Neural crest cell (in vitro differentiated cells): Measurements from ENCODE around the gene NHERF2. TPM values are rescaled to one million over a fixed set of nuclear protein-coding genes. Genes with fewer than 3 reads are reported as not detected.

Source experiments
- DNase-seq: peaks from one replicate; pipeline ENCODE4 v3.0.0; 2021; ENCODE audit warnings: low read depth, mixed read lengths, low spot score
- H3K27ac Mint-ChIP-seq: one replicate; pipeline ENCODE4 v1.8.0; 2021; ENCODE audit warnings: mild to moderate bottlenecking, mixed read lengths; ENCODE audit not compliant: unreplicated experiment
- H3K27me3 Mint-ChIP-seq: 2 replicates; pipeline ENCODE4 v1.8.0; 2021; ENCODE audit warnings: low read depth, mild to moderate bottlenecking, mixed read lengths
- H3K36me3 Mint-ChIP-seq: 2 replicates; pipeline ENCODE4 v1.8.0; 2021; ENCODE audit warnings: low read depth, mild to moderate bottlenecking, mixed read lengths
- H3K4me1 Mint-ChIP-seq: 2 replicates; pipeline ENCODE4 v1.8.0; 2021; ENCODE audit warnings: mixed read lengths
- H3K4me3 Mint-ChIP-seq: one replicate; pipeline ENCODE4 v1.8.0; 2021; ENCODE audit warnings: mild to moderate bottlenecking, mixed read lengths
- H3K9me3 Mint-ChIP-seq: 2 replicates; pipeline ENCODE4 v1.8.0; 2021; ENCODE audit warnings: mixed read lengths
- total RNA-seq: library from RNA; stranded (reverse); gene quantifications from 2 replicates; pipeline ENCODE4 v1.2.1, GENCODE V29; 2021
- TF ChIP-seq, protein P1 (sequence below): fragments of 200-600 bp; sonication (generic); conservative IDR thresholded peaks from 2 replicates; pipeline ENCODE4 v1.5.0; 2021; ENCODE audit warnings: antibody characterized with exemption, mild to moderate bottlenecking

The NHERF2 gene
- total RNA-seq, 1 donor from 2014 or later = 8.1 TPM

DNA sequence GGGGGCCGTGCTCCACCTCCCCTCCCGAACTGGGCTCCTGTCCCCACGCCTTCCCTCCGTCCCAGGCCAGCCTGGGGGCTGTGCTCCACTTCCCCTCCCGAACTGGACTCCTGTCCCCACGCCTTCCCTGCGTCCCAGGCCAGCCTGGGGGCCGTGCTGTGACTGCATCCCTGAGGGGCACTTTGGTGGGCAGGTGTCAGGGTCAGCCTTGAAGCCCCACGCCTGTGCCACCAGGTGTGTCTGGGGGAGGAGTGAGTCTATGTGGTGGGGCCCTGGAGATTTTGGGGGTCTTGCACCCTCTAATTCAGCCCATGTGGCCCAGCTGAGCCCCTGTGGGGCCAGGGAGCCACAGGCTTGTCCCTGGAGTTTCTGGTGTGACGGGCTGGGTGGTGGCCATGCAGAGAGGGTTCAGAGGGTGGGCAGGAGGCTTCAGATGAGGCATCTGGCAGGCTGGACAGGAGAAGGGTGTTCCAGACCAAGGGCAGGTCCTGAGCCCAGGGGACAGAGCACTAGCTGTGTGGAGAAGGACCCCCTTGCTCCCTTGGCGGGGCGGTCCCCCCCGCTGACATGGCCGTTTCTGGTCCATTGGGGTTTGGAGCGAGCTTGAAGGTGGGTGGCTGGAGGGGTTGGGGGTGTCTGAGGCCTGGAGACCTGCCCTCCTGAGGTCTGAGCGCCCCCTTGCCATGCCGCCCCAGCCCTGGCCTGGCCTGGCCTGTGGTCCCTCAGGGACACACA lies 8.2 kb downstream of the NHERF2 start:
- Mint-ChIP-seq H3K36me3 (no peaks in the 10 kb centered on the region), H3K27ac (peak overlapping the region; percentile 43), H3K4me1 (peaks cover 8% of the 10 kb centered on the region), H3K27me3 (peaks cover 1% of the 10 kb centered on the region), H3K9me3 (no peaks in the 10 kb centered on the region), H3K4me3 (no peak overlapping the region)
- no peak for DNase-seq
- TF ChIP-seq, protein P1, sequence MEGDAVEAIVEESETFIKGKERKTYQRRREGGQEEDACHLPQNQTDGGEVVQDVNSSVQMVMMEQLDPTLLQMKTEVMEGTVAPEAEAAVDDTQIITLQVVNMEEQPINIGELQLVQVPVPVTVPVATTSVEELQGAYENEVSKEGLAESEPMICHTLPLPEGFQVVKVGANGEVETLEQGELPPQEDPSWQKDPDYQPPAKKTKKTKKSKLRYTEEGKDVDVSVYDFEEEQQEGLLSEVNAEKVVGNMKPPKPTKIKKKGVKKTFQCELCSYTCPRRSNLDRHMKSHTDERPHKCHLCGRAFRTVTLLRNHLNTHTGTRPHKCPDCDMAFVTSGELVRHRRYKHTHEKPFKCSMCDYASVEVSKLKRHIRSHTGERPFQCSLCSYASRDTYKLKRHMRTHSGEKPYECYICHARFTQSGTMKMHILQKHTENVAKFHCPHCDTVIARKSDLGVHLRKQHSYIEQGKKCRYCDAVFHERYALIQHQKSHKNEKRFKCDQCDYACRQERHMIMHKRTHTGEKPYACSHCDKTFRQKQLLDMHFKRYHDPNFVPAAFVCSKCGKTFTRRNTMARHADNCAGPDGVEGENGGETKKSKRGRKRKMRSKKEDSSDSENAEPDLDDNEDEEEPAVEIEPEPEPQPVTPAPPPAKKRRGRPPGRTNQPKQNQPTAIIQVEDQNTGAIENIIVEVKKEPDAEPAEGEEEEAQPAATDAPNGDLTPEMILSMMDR = no peak

DNA sequence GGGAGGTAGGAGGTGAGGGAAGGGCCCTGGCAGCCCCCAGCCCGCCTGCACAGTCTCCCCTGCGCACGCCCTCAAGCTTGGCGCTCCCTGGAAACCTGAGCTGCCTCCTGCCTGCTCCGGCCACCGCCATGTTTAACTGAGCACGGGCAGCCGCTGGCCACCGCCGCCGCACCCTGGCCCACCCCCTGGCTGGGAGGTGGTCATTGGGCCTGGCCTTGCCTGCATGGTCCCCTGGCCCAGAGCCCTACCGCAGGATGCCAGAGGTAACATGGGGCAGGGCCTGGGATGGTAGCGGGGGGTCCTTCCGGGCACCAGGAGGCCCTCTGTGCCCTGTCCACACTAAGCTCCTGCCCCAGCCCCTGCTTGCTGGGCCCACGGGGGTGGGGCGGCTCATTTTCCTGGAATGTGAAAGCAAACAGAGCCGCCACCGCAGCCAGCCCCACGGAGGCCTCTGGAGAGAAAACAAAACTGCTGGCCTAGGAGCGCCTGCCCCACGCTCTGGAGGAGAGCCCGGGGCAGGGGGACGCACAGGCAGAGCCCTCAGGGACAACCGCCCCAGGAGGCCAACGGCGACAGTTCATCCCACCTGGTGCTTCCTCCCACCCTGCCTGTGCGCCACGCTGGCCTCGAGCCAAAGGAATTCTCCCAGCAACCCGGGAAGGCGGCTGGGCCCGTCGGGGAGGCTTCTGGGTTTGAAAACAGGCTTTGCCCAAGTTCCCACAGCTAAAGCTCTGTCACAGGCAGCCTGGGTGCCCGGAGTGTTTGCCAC lies 8.9 kb downstream of the NHERF2 start:
- Mint-ChIP-seq H3K27me3 (no peaks in the 10 kb centered on the region), H3K9me3 (no peaks in the 10 kb centered on the region), H3K4me3 (no peak overlapping the region), H3K36me3 (no peaks in the 10 kb centered on the region), H3K4me1 (peaks cover 8% of the 10 kb centered on the region), H3K27ac (no peak overlapping the region)
- TF ChIP-seq, protein P1 = no peak
- DNase-seq = no peak

GRCh38 chr16:2036200-2036966 lies 9.7 kb downstream of the NHERF2 start:
- Mint-ChIP-seq H3K4me1 (peaks cover 8% of the 10 kb centered on the region), H3K27me3 (no peaks in the 10 kb centered on the region), H3K9me3 (no peaks in the 10 kb centered on the region), H3K36me3 (no peaks in the 10 kb centered on the region), H3K27ac (no peak overlapping the region), H3K4me3 (no peak overlapping the region)
- TF ChIP-seq, protein P1 = no peak
- DNase-seq = no peak

GRCh38 chr16:2037115-2037514 lies 10.4 kb downstream of the NHERF2 start:
- H3K27me3 Mint-ChIP-seq = no peaks in the 10 kb centered on the region
- no peak for DNase-seq
- no peak overlapping the region for H3K27ac Mint-ChIP-seq
- no peaks in the 10 kb centered on the region for H3K9me3 Mint-ChIP-seq
- no peak overlapping the region for H3K4me3 Mint-ChIP-seq
- H3K36me3 Mint-ChIP-seq = no peaks in the 10 kb centered on the region
- TF ChIP-seq, protein P1 = no peak
- H3K4me1 Mint-ChIP-seq = peaks cover 8% of the 10 kb centered on the region

GRCh38 chr16:2037647-2038381 lies 11.1 kb downstream of the NHERF2 start:
- Mint-ChIP-seq H3K27ac (no peak overlapping the region), H3K4me3 (no peak overlapping the region), H3K36me3 (no peaks in the 10 kb centered on the region), H3K9me3 (no peaks in the 10 kb centered on the region), H3K27me3 (no peaks in the 10 kb centered on the region), H3K4me1 (peaks cover 8% of the 10 kb centered on the region)
- DNase-seq = no peak
- TF ChIP-seq, protein P1 = no peak
